ENCODE measurements around the gene KRT34.

KRT34 gene

GRCh38 chr17:41329279-41329948 lies 52.7 kb downstream of the KRT34 start:
- peak in 1 of 2 donors; percentile 9 for DNase-seq

- no peak for DNase-seq
Measured at GRCh38 chr17:41328207-41328606, 53.9 kb downstream of the KRT34 start.

Data from hippocampal formation (tissue), 2 donors.